OCI-M2 (cell line): ENCODE data around the gene PTCH1.

Experiments used
- DNase-seq: peaks from one replicate; lab custom pipeline; 2025; ENCODE audit not compliant: unreplicated experiment; lab: John Stamatoyannopoulos, UW

Gene PTCH1

DNA sequence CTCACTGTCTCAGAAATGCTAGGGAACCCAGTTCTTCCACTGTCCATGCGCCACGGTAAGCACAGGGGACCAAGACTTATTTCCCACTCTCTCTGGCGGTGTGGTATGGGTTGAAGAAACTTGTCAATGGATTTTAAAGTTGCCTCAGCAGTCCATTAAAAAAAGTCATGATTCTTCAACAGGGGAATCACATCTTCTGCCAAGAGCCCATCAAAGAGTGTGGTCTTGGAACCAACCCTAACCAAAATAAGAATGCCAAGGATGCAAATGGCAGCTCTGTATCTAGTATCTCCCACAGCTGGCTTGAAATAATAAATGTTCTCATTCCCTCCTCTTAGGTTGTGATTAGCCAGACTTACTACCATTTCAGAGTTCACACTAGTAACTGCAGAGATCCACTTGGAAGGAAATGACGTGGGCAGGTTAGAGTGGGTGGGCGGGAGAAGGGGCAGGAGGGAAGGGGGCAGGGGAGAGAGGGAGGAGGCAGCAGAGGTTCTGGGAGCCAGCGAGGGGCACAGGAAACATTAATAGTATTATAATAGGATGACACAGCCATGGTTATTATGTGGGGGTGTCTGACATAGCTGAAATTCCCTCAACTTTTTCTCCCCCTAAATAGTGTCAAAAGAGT lies 17.6 kb downstream of the PTCH1 start:
- no peak for DNase-seq

DNA sequence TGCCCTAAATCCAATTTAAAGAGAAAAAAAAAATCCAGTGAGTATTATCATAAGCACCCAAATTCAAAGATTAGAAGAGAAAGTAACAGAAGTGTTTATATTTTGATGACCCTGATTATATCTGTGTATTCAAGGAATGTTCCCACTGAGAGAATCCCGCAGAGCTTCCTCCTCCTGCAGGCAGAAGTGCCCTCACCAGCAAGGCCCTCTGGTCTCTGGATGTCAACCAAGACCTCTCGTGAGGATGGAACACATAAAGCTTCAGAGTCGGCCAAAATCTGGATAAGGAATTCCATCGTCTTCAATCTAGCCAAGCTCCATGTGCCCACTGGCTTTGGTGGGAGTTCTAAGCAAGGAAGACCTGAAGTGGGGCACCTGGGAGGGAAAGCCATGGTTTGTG lies 18.1 kb downstream of the PTCH1 start:
- no peak for DNase-seq

DNA sequence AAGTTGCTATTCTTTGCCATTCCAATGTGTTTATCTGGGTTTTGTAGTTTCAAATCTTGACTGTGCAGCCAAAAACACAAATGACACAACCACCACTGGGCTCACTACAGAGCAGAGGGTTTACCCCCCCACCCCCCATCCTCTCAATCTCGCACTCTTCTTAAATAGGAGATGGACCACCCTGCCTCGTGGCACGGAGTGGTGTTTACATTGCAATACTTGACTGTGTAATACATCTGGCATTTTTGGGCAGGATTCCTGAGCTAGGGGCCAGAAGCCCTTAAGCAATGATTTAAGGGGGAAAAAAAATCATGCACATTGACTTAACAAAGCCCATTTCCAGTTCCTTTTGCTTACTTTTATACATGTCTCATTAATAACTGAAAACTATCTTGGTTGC lies 19.0 kb downstream of the PTCH1 start:
- no peak for DNase-seq

DNA sequence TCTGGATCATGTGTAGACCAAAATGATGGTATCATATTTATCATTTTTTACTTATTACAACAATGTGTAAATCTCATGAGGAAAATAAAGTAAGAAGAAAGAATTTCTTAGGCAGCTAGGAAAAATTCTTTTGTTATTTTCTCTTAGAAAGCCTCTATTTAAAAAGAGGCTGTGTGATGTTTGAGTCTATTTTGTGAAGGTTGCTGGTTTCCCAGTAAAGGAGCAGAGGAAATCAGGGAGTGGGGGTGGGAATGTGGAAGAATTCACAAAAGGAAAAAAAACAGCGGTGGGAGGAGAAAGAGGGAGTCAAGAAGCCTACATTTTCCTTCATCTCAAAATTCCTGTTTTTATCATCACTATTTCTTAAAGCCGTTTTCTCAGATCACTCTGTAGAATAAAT lies 20.1 kb downstream of the PTCH1 start:
- no peak for DNase-seq

DNA sequence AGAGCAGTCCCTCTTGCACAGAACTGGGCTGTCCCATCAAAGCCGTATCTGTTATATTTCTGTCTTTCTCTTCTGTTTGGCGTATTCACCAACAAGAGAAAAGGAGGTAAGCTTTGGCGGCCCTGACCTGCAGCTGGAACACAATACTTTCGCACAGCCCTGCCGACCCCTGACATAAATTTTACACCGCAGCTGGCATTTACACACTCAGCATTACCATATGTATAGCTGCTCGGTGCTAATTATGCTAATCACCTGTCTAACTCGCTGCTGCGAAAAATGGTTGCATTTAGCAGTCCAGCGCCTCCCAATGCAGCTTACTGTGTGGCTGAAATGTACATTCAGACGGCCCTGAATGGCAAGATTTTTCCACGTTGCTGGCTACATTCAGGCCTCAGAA lies 20.8 kb downstream of the PTCH1 start:
- no peak for DNase-seq

DNA sequence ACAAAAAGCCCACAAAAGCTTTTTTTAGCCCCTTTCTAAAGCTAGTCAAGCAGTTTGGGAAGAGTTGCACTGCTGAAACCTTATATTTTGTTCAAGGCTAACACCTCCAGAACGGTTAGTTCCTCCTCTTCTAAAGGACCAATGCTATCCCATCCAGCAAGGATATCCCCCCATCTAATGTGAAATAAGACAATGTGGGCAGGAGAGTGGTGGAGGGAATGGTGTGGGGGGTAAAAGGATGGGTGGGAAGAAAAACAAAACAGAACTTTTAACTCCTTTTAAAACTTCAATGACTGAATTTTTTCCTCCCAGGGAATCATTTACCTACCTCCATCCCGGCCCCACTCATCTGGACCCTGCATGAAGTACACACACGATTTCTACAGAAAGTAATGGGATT lies 21.2 kb downstream of the PTCH1 start:
- no peak for DNase-seq

DNA sequence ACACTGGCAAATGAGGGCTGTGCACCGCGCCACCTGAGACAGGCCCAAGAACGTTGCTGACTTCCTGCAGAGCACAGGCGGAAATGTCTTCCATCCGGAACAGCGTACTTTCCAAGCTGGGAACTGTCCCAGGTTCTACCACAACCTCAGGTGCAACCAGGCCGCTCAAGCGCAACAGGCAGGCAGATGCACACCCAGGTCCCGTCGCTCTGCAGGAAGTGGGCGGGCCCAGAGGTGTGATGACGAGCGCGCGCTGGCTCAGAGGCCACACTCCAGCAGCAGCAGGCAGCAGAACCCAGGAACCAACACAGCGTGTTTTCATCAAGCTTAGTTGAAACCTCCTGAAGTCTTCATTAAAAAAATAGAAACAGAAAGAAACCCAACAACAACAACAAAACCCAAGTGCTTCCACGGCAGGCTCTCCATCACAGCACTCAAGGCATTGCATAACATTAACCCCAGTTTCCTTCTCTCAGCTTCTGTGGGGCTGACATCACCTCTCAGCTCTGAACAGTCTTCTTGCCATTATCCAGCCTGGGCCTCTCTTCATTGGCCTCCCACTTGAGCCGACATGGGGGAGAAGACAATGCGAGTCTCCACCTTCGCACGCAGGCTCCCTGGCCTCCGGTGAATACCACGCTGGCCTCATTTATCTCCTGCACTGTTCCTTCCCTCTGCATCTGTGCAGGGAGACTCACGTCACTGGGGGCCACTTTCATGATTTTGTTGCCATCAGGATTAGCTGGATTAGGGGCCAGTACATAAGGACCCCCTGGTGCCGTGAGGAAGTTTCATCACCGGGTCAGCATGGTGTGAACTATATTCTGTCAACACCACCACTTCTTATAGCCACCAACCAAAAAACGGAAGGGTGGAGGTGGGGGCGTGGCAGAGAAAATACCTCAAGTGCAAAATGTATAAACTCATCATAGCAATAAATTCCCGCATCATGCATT lies 22.1 kb downstream of the PTCH1 start:
- DNase-seq, result no peak

DNA sequence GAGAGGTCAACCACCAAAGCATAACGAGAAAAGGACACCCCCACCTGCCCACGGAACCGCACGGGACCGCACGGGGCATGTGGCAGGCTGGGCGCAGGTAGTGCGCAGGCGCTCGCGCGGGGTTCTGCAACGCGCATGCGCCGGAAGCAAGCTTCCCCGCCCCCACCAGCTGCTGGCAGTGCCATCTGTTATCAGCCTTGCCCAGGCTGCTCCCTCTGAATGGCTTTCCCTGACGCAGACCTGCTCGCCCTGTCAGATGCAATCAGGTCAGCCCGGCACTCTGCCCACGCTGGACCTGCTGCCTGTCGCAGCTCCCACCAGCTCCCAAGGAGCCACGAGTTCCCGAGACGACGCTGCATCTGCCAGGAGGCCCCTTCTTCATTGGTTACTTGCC lies 22.8 kb downstream of the PTCH1 start:
- no peak for DNase-seq

DNA sequence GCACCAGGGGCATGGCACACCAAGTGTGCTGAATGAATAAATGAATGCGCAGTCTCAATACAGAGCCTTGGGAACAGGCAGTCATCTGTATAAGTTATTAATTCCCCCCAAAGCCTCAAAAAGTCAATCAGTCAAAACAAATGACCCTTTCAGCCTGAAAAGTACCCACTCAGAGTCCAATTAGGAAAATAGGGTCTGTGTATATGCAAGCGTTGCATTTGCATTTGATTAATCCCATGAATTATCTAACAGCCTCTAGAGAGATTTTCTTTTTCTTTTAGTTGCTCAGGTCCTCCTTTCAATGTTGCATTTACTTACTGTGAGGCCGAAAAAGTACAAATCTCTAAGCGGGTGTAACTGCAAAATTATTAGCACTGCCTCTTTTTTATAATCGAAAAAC lies 23.4 kb downstream of the PTCH1 start:
- DNase-seq, result no peak

DNA sequence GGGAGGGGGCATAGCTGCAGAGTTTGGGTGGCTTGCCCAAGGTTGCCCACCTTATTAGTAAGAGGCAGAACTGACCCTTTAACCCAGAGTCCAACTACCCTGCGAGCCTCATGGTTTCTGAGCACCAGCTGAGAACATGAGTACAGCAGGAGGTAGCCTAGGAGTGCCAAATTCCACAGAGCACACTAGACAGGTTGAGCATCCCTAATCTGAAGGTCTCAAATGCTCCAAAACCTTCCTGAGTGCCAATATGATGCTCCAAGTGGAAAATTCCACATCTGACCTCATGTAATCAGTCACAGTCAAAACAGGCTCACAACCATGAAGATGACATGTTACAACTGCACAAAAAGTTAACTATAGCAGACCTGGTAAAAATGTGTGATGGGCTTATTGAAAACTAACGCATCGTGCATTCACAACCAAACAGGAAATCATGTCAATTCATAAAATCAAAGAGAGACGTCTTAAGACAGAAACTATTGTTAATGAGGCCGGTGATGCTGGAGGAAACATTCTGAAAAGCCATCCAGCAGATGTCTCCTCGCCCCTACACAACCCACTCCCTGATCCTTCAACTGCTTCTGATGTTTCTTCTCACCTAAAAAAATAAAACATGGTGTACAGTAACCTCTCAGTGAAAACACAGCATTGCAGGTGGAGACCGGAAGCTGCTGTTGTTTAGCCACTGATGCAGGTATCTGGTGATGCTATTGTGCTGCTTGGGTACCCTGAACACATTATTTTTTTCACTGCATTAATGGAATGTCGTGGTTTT lies 25.0 kb downstream of the PTCH1 start:
- no peak for DNase-seq

DNA sequence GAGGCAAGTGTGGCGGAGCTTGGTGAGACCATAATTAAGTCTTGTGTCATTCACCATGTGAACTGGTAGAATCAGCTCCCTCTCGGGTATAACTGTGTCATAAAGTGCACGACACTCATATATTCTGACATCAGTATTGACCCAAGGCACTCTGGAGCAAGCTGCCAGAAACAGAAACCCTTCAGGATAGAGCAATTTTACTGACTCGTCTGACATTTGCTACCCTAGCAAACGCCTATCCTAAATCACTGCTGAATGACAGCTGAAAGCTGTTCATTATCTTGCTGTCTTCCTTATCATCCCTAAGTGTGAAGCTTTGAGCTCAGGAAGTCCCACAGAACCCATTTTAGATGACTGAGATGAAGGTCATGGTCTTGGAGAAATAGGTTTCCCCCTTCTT lies 27.8 kb downstream of the PTCH1 start:
- DNase-seq, result no peak

DNA sequence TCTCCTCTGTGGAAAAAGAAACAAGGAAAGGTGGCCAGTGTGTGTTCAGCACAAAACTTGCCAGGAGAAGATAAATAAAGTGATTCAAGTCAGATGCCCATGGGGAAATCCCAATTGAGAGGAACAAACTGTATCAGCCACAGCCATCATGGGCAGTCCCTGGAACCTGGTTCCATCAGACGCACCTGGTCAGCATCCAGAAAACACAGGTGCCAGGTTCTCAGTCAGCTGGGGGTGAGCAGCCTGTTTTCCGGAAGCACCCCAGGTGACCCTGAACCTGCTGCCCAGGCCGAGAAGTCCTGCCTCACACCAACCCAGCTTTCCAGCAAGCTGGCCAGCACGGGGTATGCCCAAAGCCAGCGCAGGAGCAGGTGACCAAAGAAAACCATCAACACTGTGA lies 30.5 kb downstream of the PTCH1 start:
- DNase-seq, result no peak

DNA sequence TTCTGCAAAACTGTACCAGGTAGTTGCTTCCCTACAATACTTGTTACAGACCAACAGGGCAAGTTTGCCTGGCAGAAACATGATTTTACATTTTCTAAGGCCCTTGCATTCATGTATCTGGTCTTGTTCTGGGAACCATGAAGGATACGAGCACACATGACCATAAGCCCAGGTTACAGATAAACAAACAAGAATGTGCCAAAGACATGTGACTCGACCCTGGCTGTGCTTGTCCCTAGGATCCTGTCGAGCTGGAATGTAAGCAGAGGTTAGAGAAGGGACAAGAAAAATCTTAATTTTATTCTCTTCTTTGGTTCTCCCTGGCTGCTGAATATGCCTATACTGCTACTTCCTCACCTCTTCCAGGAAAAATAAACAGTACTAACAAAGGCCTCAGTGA lies 32.5 kb downstream of the PTCH1 start:
- no peak for DNase-seq

DNA sequence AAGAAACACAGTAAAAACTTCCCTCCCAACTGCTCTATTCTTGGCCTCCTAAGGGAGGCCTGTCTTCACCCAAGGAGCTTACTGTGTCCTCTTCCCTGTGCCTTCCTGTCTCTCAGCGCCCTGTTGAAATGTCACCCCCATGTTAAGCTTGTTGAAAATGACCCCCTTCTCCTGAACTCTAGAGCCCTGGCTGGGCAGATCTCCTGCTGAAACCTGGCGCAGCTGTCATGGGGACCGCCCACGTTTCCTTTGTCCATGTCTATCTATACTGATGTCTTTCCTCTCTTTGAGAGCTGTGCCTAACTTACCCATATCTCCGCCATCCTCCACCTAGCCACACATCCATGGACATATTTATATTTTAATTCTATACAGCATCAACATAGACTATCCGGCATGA lies 33.3 kb downstream of the PTCH1 start:
- no peak for DNase-seq

DNA sequence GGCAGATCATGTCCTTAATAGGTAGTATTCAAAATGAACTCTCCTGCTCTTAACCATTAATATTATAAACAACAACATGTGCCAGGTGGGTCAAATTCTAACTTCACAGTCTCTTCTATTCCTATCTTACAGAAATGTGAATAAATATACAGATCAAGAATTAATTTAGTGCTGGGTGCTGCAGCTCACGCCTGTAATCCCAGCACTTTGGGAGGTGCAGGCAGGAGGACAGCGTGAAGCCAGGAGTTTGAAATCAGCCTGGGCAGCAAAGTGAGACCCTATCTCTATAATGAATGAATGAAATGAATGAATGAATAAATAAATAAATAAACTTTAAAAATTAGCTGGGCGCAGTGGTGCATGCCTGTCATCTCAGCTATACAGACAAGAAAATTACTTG lies 34.1 kb downstream of the PTCH1 start:
- no peak for DNase-seq

DNA sequence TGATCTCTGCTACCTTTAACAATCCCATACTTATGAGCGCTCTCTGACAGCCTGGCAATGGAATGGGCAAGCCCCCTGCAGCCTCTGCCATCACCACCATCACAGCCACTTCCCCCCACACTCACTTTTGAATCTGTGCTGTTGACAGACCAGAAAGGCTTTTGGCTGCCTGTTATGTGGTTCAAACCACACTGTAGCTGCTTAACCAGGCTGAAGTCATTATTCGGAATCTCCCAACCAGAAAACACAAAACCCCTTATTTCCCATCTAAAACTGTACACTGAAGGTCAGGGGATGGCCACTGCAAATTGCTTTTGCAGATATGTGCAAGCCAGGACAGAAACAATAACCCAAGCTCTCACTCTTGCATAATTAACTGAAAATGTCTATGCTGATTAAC lies 35.8 kb downstream of the PTCH1 start:
- DNase-seq, result no peak

DNA sequence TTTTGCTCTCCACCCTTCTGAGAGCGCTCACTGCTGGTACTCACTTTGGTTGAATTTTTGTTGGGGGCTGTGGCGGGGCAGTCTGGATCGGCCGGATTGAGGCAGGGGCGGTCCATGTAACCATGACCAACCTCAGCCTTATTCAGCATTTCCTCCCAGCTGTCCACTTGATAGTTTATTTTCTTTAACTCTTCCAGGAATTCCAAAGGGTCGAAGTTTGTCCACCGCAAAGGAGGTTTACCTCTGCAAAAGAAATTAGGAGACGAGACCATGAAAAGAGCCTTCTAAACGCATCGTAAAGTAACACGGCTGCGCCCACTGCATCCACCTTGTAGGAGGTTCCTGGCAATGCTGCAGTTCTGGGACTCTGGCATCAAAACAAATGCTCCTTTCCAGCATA lies 36.4 kb downstream of the PTCH1 start:
- no peak for DNase-seq

DNA sequence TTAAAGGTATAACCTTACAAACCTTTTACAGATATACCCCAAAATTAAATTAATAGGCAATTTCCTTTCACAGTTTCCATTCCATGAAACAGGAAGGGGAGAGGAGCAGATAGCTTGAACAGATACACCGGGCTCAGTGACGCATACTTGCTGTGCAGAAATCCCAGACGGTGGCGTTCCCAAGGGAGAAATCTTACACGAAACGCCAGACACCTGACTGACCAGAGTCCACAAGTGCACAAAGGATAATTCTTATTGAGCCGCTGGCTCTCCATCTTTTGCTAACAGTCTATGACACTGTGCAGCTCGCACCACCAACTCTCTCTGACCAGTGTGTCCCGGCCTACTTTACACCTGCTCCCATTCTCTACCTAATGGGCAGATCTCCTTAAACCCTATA lies 37.4 kb downstream of the PTCH1 start:
- no peak for DNase-seq

DNA sequence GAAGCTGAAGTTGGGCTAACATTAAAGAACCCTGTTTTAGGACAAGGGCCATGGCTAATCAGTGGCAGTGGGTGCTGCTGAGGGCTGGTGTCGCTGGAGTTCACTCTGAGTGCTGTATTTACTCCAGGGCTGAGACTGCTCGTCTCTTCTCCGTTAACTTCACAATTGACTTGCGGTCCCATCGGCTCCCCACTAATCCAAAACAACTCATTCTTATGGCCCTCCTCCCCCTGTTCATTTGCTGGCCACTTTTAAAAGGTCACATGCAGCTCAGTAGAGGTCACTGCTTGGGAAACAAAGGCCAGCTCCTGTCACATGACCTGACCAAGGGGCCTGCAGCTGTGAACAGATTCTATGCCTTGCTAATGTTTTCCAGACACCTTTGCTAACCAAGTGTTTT lies 38.4 kb downstream of the PTCH1 start:
- DNase-seq, result no peak

DNA sequence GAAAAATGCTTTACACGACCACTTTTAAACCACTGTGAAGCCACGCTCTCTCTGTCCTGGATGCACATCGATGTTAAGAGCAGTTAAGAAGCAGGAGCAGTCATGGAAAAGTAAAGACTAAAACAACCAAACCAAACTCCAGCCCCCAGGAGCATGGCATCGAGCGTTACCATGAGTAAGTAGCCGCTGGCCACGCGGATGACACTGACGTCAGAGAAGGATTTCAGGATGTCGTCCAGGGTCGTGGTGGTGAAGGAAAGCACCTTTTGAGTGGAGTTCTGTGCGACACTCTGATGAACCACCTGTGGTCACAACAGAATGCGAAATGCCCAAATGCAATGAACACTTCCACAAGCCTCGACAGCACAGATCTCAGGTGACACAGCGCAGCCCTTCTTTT lies 38.9 kb downstream of the PTCH1 start:
- DNase-seq, result no peak

DNA sequence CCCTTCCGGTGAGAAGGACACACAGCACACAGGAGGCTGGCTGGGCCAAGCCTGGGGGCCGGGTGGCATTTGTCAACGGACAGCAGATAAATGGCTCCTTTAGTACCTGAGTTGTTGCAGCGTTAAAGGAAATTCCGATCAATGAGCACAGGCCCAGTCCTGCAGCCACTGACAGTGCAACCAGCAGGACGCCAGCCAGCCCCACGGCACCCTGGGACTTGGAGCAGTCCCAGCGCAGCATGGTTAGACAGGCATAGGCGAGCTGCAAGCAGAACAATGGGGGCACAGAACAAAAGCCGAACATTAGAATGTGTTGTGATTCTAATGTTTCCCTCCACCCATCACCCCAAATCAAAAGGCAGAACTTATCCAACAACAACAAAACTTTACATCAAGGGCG lies 39.3 kb downstream of the PTCH1 start:
- no peak for DNase-seq

DNA sequence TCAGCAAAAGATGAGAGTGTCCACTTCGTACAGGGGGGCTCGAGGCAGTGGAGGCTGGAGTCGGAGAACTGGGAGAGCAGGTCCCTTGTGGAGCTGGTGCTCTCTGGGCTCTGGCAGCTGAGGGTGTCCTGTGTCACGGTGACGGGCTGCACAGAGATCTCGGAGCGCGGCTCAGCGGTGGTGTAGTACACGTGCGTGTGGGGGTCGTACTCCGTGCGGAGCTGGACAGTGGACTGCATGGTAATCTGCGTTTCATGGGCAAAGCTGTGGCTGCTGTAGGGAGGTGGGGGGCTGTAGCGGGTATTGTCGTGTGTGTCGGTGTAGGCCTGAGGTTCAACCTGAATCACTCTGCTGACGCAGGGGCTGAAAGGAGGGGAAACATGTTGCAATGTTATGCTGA lies 48.0 kb downstream of the PTCH1 start:
- DNase-seq, result no peak
